Left forelimb (tissue), 1 donor: ENCODE data around the gene LDLRAD4.

ENCODE experiments used
- DNase-seq: peaks from one replicate; pipeline ENCODE4 v3.0.0-alpha.2; 2018; ENCODE audit warnings: low spot score

Gene LDLRAD4

DNA sequence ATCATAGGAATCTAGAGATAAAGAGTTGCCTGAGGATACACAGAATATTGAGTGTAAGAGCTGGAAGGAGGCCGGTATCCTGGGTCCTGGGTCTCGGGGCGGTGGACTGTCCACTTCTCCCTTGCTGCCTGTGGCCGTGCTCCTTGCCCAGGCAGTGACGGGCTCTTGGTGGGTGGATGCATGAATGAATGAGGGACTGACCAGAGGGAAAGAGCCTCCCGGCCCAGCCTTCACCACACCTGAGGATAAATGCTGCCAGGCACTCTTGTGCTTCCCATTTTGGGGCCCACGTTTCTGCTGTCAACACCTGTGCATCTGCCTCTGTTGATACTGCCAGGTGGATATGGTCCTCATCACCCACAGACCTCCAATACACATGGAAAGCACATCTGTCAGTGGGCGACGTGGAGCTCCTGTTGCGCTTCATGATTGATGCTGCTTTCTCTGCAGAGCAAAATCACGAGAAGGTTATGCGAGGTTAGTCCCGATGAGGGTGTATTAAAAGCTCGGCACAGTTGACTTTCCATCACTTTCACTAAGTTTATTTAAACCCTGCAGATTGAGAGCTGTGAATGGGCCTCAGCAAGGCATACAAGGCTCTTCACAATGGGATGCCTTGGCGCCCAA, 211.4 kb downstream of the LDLRAD4 start:
- DNase-seq: peak; percentile 37

DNA sequence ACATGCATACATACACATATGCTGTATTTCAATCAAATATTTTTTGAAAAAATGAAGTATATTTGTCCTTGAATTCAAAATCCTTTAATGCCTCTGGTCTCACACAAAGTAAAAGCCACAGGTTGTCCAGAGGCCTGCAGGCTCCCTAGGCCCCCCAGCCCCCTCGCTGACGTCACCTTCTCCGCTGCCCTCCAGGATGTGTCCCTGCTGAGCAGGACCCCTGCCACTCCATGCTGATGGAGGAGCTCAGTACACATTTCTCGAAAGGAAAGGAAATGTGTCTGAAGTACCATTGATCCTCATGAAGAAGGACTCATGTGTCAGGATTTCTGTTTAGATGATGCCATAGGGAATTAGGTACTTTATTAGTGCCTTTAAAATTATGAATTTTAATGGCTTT, 212.1 kb downstream of the LDLRAD4 start:
- DNase-seq: peak; percentile 26

DNA sequence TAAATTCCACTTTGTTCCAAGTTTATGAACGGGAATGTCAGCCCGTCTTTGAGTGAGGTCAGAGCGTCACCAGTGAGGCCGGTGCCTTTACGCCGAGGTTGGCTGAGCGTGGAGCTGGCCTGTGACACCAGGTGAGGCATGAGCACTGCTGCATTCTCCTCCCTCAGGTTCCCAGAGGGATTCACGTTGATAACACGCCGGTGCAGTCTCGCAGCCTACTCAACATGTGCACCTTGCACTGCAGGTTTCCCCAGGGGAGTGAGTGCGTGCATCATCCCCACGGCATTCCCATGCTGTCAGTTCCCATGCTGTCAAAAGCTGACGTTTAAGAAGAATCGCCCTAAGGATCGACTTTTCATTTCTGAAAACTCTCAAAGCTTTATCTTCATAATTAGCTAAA, 213.3 kb downstream of the LDLRAD4 start:
- DNase-seq: no peak

DNA sequence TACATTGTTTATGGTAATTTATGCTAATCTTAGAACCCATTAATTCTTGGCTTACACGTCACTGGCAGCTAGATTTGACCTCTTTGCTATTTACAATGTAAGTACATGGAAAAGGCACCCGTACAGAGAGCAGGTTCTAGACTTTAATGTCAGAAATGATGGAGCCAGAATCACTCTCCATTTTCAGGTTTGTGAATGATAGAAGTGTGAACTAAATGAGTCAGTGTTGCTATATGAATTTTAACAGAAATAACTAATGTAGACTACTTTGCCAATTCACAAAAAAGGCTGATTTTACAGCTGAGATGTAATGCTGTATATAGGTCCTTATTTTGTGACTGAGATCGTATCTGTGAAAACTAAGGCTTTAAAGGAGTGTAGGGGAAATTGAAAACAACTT, 214.6 kb downstream of the LDLRAD4 start:
- DNase-seq: no peak

DNA sequence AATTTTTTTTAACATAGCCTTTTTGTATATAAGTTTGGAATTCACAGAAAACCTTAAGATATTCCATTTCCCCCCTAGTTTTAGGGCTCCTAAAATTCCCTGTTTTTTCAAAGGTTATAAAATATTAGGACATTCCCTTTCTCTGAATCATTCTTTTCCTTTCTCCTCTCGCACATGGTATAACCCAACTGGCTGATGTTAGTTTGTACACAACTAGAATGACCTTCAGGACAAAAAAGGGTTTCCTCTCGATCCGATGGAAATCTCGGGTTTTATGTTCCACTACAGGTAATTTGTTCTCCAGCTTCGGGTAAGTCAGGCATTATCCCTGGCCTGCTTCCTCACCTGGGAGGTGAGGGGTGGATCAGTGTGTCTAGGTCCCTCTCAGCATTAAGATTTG, 215.1 kb downstream of the LDLRAD4 start:
- DNase-seq: no peak

DNA sequence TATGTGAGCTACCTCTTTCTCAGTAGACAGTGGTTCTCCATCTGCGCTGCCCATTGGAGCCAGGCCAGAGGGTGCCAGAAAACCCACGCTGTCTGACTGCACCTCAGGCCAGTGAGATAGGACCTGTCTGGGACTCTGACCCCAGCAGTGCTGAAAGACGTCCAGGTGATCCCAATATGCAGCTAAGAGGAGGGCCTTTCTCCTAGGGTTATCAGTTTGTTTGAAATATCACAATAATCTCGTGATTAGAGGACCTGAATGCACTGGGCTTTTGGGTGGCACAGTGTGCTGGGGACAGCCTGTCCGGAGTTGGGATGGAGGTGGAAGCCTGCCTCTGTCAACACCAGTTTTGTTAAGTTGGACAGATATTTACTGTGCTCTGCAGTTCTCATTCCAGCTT, 216.3 kb downstream of the LDLRAD4 start:
- peak; percentile 34 for DNase-seq

DNA sequence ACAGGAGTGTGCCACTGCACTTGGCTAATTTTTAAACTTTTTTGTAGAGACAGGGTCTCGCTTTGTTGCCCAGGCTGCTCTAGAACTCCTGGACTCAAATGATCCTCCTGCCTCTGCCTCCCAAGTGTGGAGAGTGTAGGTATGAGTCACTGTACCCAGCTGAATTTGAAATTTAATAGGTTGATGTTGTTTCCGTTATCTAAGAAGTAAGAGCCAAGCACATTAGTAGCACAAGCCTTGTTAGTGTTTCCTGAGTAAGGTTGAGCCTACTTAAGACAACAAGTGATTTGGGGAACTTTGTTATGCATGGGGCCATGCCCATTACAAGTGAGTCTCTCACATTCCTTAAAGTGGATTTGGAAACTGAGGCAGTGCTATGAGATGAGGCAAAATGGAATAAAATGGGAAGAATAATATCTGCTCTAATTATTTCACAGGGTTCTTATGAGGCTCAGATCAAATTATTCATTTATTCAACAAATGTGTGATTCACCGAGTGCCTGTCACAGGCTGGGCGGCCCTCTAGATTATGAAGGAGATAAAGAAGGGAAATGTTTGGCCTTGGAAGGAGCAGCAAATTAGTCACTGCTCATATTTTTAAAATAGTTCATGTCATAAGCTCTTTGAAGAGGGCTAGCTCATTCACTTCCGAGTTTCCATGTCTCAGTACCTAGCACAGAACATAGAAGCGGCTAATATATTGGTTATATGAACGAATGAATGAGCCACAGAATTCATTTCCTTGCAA, 217.2 kb downstream of the LDLRAD4 start:
- DNase-seq: peak; percentile 23

DNA sequence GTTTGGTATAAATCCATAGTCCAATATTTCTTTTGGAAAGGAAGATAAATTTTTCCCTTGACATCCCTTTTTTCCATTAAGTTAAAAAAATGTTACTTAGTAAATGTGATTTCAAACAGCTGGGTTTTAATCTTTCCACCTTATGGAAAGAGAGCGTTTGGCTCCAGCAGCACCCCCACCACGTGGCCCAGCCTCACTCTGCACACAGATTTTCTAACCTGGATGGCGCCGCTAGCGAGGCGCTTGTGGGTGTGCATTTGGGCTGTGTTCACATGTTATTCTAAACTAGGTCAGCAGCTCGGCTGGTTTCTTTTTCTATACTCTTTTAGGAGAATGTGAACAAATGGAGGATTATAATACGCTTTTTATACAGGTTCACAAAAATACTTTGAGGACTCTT, 218.0 kb downstream of the LDLRAD4 start:
- no peak for DNase-seq

DNA sequence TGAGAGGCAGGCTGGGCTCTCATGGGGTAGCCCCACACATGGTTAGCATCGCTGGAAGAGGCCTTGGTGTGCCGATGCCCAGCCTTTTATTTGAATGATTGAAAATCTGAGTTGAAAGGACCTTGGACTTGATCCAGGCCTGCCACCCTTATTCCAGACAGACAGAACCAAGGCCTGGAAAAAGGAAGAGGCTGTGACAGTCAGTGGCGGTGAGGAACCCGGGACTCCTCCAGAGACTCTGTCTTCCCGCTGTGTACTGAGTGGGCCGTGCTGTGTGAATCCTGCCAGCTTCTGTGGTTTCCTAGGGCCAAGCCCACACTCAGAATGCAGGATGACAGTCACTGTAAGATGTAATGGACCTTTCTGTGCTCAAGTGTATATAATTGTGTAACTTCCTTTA, 218.5 kb downstream of the LDLRAD4 start:
- no peak for DNase-seq

DNA sequence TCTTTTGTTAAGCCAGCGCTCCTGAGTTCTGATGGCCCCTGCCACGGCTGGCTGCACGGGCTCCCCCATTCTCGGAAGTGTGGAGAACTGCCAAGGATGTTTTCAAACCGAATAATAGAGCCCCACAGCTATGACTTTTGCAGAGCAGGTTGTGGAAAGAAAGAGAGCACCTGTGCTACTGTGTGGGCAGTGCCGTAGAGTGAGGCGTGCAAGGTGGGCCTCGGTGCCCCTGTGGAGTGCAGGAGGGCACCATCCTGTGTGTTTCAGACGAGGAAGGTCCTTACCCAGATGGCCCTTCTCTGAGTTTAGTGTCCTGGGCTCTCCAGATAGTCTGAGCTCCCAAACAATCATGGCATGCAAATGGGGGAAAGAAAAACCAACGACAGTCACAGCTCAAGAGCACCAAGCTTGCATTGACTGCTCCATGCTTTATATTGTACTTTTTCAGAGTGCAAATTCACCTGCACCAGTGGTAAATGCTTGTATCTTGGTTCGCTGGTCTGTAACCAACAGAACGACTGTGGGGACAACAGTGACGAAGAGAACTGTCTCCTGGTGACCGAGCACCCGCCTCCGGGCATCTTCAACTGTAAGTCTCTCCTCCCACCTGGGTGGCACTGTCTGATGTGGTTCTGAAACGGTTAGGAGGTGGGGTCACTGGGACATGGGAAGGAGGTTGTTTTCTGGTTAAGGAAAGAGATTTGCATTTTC, 219.4 kb downstream of the LDLRAD4 start:
- DNase-seq: no peak

DNA sequence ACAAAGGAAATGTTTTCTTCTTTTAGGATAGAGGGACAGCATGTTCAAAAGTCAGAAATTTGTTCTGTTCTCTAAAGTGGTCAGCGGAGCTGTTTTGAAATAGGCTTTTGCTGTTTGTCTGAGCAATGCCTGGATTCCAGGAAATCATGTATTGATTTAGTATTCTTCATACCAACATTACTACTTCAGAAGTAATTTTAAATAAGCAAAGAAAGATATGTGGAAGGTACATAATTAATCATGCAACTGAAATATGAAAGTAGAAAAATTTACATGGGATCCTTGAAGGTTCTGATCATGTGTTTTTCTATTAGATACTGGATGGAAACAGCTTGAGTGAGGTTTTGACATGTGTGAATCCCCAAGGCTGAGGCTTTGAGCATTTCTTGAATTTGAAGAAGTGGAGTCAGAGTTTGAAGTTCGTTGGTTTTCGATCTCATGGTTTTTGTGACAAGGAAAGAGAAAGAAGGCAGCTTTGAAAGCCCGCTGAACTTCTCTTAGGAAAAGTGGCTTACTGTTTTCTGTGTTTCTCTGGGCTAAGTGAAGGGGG, 220.0 kb downstream of the LDLRAD4 start:
- no peak for DNase-seq

DNA sequence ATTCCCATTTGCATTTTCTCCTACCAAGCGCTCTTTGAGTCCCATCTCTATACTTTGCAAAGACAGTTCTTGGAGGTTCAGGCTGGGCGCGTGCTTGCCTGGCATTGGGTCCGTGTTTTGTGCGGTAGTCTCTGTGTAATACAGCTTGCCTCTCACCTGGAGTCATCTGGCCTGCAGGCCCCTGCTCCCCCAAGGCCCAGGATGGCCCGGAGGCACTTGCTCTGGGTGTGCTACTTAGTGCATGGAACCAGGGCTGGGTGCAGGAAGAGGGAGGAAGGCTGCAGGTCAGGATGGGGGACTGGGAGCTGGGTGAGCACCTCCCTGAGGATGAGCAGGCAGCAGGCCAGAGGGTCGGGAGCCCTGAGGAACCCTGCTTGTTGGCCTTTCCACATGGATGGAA, 220.9 kb downstream of the LDLRAD4 start:
- peak; percentile 52 for DNase-seq

DNA sequence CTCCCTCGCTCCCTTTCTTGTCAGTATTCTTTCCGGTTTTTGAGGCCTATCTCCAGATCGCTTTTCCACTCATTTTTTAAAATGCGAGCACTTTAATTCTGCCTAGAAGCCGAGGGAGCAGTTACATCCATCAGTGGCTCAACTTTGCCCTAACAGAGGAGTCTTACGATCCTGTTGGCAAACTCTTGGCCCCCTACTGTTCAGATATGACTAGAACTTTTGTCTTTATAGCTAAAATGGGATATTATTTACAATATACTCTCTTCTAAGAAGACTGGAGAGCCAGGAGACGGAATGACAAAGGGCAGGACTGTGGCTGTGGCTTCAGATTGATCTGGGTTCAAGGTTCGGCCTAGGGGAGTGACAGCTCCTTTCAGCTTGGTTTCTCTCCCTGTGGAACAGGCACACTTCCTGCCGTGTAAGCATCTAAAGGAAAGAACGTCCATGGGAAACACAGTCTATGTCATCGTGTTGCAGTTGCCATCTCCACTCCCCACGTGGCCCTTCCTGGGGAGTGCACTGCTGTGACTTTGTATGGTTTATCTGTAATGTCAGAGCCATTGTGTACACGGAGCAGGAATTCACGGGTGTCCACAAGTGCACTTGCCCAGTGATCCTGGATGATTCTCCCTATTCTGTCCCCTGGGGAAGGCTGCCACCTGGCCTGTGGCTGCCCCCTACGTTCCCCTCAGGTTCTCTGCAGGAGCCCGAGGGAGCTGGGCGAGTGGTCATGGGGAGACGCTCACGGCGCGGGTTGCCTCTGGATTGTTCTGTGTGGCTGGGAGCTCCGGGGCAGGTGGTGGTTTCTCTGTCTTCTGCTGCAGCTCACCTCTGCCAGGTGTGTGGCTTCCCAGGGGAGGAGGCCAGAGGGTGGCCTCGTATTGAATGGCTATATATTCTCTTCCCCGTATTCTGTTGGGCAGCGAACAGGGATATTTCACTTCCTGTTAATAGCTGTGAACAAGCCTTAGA, 222.0 kb downstream of the LDLRAD4 start:
- DNase-seq: peak; percentile 30

DNA sequence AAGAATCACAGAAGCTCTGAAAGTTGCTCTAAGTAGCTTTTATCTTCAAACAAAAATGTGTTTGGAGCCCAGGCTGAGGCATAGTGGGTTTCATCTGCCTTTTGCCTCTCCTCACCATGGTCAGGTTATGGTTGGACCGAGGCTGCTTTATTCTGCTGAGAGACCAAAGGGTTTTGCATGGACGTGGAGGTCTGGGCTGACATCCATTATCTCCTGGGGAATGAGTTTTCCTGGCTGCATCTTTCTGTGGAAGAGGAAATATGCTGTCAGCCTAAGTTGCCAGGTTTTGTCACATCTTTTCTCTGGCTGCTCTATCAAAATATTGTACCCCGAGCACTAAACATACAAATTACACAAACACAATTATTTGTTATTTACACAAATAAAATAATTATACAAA, 223.2 kb downstream of the LDLRAD4 start:
- DNase-seq: peak; percentile 15

DNA sequence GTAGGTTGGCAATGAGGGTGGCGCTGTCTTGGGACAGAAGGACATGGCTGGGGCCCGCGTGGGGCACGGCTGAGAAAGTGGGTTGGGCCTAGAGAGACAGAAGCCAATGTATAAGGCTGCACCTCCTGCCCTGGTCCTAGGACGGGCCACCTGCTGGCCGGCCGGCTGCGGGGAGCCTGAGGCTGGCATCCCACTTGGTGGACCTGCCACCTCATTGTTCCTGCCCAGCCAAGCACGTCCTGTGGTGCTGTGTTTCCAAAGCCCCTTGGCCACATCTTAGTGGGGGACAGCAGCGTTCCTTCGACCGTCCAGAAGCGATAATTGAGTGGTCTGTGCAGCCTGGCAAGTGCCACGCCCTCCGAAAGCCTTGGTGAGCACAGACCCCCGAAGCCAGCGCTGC, 223.9 kb downstream of the LDLRAD4 start:
- DNase-seq: peak; percentile 44

DNA sequence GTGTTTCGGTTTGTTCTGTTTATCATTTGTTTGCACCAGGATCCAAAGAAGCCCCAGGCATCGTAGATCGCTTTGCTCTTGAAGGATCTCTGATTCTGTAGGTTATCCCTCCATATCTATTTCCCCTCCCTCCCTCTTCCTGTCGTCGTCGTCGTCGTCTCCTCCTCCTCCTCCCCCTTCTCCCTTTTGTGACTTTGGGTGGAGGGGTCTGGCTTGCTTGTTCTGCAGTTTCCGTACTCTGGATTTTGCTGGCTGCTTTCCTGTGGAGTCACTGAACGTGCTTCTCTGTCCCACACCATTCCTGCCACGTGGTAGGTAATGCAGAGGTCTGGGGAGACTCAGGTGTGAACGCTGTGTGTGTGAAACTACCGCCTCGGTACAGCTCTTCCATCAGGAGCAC, 225.0 kb downstream of the LDLRAD4 start:
- DNase-seq: peak; percentile 53

DNA sequence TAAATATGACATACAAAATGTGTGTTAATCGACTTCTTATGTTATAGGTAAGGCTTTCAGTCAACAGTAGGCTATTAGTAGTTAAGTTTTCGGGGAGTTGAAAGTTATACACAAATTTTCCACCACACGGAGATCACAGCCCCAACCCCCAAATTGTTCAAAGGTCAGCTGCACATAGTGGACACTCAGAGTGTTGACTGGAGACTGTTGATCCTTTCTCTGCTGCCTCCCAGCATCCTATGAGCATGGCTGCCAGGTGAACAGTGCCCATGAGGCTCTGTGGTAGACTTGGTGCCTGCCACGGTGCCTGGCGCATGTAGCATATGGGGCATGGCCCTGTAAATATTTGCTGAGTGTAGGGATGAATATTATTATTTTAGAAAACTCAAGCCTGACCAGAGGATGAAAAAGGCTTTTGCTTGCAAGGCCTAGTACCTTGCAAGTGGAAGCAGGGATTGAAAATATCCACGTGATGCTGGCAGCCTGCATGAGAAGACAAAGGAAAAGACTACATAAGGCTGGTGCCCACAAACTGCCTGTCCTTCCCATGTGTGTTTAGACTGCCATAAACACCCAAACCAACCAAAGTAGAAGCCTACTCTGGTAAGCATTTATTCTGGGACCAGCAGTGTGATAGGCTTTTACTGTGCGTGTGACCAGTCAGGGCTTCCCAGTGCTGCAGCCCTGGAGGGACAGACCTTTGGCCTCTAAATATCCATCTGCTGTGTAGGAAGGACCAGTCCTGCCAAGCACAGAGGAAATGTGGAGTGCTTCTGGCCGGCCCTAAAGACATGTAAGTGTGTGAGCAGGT, 226.1 kb downstream of the LDLRAD4 start:
- peak; percentile 33 for DNase-seq

DNA sequence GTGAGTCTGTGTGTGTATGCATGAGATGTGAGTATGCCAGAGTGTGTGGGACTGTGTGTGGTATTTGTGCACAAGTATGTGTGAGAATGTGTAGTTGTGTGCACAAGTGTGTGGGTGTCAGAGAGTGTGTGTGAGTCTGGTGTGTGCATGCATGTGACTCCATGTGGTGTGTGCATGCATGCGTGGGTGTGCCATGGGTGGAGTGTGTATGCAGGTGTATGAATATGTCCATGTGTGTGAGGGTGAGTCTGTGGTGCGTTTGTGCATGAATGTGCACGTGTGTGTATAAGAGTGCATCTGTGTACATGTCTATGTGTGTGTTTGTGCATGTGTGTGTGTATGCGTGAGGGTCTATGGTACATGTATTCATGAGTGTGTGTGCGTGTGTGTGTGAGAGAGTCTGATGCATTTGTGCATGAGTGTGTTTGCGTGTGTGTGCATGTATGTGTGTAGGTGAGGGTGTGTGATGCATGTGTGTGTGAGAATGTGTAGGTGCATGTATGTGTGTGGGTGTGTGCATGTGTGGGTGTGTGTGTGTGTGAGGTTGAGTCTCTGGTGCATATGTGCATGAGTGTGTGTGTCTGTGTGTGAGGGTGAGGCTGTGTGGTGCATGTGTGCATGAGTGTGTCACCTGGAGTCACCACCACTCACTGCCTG, 226.8 kb downstream of the LDLRAD4 start:
- peak; percentile 40 for DNase-seq

DNA sequence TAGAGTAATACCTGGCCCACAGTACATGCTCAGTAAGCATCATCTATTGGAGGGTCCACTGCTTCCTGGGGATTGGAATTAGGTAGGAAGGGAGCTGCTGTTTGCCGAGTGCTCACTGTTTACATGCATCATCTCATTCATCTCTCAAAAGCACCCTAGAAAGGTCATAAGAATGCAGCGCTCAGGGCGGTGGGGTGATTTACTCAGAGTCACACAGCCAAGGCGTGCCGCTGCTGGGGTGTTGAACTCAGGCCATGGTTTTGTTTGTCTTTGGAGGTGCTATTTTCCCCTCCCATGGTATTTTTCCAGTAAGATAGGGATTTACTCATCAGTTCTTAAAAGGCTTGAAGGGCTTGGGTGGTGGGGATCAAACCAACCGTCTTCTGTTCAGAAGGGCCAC, 227.5 kb downstream of the LDLRAD4 start:
- DNase-seq: peak; percentile 12
